ENCODE measurements around the gene TICAM1.
"Not testable (repeated sequence)": the region's sequence is repeated elsewhere in the genome, so short reads cannot be mapped to it uniquely, and the experiment has no call there.

Gene TICAM1

DNA sequence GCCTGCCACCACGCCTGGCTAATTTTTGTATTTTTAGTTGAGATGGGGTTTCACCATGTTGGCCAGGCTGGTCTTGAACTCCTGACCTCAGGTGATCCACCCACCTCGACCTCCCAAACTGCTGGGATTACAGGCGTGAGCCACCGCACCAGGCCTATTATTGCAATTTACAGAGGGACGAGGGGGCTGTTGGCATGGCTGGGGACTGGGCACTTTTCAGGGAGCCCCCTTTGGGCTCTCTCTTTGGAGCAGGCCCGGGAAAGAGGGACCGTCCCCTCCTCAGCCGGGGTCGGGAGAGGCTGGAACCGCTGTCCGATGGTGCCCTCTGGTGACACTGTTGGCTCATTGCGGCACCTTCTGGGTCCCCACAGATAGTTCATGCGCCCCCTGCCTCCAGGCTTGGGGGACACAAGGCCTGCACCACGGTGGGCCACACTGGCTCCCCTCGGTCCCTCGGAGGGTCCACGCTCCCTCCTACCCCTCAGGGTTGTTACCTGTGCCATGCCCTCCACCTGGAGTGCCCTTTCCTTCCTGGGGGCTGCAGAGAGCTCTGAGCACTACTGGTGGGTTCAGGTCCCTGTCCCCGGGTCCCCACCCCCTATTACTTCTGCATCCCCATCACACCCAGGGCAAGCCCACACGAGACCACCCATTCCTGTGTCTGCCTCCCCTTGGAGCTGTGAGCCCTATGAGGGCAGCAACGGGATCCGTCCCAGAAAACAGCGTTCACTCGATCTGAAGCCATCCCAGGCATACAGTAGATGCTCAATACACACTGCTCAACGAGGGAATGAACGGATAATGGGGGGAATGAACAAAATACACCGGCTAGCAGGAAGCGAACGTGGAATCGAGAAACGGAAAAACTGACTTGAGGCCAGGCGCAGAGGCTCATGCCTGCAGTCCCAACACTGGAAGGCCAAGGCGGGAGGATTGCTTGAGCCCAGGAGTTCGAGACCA is 27.5 kb downstream of the TICAM1 start:
- peak; percentile 55 for DNase-seq (ENCODE audit: low read depth)

DNA sequence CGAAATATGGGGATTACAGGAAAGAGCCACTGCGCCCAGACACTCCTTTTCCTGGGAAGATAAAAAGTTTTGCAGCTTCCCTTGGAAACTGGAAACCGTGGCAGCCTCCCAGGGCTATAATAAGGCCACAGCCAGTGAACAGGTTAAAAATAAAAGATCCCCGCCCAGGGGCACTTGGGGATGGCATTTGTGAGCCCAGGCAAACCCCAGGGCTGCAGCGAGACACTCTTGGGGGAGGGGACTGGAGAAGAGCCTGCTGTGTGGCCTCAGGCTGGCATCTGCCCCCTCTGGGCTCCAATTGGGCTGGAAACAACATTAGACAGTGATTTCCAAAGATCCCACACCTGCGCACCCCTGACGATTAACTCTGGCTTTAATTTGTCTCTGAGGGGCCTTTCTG is 28.8 kb downstream of the TICAM1 start:
- no peak for DNase-seq (ENCODE audit: low read depth)

DNA sequence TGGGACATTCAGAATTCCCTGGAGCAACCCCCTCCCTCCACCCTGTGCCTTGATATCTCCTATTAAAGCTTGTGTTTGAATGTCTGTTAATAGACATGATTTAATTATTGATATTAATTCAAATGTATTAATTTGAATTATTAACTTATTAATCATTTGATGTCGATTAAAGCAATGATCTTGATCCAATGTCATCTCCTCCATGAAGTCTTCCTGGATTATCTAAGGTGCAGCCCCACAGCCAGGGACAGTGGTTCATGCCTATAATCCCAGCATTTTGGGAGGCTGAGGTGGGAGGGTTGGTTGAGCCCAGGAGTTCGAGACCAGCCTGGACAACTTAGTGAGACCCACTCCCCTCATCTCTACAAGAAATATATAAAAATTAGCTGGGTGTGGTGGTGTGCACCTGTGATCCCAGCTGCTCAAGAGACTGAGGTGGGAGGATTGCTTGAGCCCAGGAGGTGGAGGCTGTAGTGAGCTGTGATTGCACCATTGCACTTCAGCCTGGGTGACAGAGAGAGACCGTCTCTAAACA is 30.4 kb downstream of the TICAM1 start:
- DNase-seq (ENCODE audit: low read depth): no peak

DNA sequence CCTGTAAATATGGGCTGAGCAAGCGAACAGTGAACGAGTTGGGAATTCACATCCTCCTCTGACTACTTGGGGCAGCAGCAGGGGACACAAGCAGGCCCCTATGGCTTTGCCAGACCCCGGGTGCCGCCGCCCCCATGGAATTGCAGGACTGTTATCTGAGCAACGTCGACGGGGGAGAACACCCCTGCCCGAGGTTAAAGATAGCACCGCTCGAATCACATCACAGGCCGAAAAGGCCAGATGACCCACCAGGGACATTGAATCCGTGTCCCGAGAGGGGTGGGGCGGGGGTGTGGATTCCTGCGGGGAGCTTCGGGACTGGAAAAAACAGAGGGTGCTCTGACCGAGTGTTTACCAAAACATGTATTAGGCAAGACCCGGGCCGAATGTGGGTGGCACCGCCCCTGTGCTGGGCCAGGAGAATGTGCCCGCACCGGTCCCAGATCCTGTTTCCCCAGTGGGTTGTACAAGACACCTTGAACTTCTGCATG is 30.9 kb downstream of the TICAM1 start:
- no peak for DNase-seq (ENCODE audit: low read depth)

DNA sequence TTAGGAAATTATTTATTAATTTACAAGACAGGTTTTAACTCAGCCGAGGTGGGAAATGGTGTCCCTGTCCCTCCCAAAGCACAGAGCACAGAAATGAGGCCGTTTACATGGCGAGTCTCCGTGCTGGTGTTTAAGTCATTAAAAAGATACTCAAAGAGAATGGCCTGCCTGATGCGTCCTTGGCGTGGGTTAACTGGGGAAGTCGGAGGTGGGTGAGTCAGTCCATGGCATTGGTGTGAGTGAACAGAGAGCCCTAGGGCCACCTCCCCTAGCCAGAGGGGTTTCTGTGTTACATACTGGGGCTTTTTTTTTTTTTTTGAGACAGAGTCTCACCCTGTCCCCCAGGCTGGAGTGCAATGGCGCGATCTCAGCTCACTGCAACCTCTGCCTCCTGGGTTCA is 36.1 kb downstream of the TICAM1 start:
- DNase-seq (ENCODE audit: low read depth): no peak

DNA sequence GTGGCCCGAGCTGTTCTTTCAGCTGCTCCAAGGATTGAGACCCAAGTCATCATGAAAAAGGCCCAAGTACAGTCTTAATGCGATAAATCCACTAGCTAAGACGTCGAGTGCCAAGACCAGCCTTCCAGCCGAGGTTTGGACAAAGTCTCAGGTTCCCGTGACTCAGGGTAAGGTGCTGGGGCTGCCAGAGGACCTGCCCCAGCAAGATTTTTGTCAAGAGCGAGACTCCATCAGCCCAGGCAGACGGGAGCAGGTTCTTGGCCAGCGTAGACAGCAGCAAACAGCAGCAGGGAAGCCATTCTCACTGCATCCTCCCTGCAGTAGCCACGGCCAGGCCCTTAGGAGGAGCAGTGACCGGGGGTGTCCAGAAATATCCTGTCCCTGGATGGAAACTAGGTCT is 36.5 kb downstream of the TICAM1 start:
- DNase-seq (ENCODE audit: low read depth): no peak

DNA sequence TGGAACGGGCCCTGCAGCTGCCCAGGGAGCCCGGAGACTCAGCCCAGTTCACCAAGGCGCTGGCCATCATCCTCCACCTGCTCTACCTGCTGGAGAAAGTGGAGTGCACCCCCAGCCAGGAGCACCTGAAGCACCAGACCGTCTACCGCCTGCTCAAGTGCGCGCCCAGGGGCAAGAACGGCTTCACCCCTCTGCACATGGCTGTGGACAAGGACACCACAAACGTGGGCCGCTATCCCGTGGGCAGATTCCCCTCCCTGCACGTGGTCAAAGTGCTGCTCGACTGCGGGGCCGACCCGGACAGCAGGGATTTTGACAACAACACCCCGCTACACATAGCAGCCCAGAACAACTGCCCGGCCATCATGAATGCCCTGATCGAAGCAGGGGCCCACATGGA is 38.2 kb downstream of the TICAM1 start:
- DNase-seq (ENCODE audit: low read depth): not testable (repeated sequence)

DNA sequence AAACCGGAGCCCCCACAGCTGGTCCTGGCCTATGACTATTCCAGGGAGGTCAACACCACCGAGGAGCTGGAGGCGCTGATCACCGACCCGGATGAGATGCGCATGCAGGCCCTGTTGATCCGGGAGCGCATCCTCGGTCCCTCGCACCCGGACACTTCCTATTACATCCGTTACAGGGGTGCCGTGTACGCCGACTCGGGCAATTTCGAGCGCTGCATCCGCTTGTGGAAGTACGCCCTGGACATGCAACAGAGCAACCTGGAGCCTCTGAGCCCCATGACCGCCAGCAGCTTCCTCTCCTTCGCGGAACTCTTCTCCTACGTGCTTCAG is 38.7 kb downstream of the TICAM1 start:
- DNase-seq (ENCODE audit: low read depth): not testable (repeated sequence)

DNA sequence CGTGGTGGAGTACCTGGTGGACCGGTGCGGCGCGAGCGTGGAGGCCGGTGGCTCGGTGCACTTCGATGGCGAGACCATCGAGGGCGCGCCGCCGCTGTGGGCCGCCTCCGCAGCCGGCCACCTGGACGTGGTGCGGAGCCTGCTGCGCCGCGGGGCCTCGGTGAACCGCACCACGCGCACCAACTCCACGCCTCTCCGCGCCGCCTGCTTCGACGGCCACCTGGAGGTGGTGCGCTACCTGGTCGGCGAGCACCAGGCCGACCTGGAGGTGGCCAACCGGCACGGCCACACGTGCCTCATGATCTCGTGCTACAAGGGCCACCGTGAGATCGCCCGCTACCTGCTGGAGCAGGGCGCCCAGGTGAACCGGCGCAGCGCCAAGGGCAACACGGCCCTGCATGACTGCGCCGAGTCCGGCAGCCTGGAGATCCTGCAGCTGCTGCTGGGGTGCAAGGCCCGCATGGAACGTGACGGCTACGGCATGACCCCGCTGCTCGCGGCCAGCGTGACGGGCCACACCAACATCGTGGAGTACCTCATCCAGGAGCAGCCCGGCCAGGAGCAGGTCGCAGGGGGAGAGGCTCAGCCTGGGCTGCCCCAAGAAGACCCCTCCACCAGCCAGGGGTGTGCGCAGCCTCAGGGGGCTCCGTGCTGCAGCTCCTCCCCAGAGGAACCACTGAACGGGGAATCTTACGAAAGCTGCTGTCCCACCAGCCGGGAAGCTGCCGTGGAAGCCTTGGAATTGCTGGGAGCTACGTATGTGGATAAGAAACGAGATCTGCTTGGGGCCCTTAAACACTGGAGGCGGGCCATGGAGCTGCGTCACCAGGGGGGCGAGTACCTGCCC is 39.3 kb downstream of the TICAM1 start:
- not testable (repeated sequence) for DNase-seq (ENCODE audit: low read depth)

DNA sequence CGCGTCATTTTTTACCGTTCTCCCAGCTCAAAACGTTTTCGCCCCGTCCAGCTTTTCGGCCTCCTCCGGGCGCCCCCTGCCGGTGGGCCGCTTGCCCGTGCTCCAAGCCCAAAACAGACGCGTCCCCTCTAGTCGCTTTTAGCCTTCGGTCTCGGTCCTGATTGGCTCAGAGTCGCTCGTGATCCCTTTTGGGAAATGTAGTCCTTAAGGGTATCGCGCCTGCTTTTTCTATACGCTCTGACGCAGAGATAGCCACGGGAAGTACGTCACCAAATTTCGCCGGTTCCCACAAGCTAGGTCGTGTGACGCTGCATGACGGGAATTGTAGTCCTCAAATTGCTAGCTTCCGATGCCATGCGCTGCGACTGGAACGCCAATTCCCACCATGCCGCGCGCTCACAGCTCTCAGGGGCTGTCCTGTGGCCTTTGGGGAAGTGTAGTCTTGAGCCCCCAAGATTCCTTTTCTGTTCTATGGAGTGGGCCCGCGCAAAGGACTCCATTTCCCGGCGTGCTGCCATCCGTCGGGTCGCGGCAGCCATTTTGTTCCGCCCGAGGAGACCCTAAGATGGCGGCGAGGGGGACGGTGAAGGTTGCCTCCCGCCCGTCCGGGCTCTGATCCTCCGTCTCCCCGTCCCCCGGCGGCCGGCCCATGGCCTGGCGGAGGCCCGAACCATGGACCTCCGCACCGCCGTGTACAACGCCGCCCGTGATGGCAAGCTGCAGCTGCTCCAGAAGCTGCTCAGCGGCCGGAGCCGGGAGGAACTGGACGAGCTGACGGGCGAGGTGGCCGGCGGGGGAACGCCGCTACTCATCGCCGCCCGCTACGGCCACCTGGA is 40.1 kb downstream of the TICAM1 start, which contains the start of gene FEM1A:
TSS of gene FEM1A (plus strand) at position 552 of the 836 bp plus-strand sequence. CDS start at position 673, 121 bp downstream.
- DNase-seq (ENCODE audit: low read depth): peak; percentile 99

DNA sequence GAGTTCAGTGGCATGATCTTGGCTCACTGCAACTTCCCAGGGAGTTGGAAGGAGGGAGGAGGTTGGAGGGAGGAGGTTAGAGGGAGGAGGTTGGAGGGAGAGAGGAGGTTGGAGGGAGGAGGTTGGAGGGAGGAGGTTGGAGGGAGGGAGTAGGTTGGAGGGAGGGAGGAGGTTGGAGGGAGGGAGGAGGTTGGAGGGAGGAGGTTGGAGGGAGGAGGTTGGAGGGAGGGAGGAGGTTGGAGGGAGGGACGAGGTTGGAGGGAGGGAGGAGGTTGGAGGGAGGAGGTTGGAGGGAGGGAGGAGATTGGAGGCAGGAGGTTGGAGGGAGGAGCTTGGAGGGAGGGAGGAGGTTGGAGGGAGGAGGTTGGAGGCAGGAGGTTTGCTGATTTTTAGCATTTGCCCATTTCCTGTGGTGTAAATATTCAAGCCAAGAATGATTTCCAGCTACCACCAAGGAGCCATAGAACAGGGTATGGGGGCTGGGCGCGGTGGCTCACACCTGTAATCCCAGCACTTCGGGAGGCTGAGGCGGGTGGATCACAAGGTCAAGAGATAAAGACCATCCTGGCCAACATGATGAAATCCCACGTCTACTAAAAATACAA is 45.0 kb downstream of the TICAM1 start:
- DNase-seq (ENCODE audit: low read depth): not testable (repeated sequence)

DNA sequence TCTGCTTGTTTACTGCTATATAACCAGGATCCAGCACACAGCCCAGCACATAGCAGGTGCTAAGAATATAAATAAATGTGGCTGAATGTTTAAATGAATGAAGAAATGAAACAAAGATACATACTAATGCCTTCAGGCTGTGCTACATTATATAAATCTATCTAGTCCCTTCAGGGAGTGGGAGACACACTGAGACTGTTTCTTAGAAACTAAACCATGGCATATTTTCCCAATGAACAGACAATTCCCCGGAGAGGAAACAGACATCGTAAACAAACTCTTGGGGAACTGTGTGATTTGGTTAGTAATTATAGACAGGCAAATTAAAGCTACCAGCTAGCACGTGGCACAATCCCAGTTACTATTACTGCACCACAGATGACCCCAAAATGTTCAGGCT is 49.7 kb downstream of the TICAM1 start:
- no peak for DNase-seq (ENCODE audit: low read depth)

DNA sequence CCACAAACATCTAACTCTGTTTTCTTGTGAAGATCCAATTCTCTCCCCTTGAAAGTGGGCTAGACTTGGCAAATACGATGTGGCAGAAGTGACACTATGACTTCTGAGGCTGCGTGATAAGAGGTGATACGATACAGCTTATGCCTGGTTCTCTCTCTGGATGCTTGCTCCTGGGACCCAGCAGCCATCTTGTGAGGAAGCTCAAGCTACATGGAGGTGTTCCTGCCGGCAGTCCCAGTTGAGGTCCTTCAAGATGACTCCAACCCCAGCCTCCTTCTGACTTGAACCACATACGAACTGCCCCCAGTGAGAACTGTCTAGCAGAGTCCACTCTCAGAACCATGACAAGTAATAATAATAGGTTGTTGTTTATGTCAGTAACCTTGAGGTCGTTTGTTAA is 50.7 kb downstream of the TICAM1 start:
- DNase-seq (ENCODE audit: low read depth): no peak

DNA sequence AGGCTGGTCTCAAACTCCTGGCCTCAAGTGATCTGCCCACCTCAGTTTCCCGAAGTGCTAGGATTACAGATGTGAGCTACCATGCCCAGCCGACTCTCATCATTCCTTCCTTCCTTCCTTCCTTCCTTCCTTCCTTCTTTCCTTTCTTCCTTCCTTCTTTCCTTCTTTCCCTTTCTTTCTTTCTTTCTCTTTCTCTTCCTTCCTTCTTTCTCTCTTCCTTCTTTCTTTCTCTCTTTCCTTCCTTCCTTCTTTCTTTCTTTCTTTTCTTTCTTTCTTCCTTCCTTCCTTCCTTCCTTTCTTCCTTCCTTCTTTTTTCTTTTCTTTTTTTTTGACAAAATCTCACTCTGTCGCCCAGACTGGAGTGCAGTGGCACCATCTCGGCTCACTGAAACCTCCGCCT is 53.4 kb downstream of the TICAM1 start:
- DNase-seq (ENCODE audit: low read depth): not testable (repeated sequence)

DNA sequence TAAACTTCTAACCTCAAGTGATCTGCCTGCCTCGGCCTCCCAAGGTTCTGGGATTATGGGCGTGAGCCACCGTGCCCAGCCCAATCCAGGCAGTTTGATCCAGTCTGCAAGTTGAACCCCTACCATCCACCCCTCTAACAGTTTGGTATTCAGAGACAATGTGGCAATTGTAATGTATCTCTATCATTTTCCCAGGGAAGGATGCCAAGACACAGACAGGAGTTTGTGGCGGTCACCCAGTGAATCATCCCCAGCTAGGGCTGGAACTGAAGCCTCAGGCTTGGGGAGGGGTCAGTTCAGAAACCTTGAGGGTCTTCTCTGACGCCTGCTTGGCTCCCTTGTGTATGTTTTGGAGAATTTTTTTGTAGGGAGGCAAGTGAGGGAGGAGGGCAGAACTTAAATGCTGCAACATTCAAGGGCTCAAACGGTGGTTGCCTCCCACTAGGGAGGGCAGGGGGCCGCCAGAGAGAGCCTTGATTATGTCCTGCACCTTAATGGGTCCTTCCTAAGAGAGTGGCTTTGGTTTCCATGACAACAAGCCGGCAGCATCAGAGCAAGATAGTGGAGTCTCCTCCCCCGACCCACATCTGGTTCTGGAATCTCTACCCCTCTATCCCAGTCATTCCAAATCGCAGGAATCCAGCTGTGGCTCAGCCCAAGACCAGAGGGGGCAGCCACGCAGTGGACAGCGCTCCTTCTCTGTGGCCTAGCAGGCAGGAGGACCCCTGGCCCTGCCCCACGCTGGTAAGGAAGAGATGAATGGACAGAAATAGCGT is 54.9 kb downstream of the TICAM1 start:
- DNase-seq (ENCODE audit: low read depth): no peak

DNA sequence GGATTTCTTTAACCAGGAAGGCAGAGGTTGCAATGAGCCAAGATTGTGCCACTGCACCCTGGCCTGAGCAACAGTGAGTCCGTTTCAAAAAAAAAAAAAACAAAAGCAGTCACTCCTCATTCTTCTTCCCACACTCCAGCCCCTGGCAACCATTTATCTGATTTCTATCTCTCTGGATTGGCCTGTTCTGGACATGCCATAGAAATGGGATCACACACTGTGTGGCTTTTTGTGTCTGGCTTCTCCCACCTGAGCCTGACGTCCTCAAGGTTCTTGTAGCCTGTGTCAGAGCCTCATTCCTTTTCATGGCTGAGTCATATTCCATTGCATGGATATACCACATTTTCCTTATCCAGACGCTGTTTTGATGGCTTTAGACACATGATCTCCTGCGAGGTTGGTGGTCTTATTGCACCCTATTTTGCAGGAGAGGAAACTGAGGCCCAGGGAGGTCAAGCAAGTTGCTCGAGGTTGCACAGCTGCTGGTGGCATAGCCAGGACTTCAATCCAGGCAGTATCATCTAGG is 55.8 kb downstream of the TICAM1 start:
- no peak for DNase-seq (ENCODE audit: low read depth)

DNA sequence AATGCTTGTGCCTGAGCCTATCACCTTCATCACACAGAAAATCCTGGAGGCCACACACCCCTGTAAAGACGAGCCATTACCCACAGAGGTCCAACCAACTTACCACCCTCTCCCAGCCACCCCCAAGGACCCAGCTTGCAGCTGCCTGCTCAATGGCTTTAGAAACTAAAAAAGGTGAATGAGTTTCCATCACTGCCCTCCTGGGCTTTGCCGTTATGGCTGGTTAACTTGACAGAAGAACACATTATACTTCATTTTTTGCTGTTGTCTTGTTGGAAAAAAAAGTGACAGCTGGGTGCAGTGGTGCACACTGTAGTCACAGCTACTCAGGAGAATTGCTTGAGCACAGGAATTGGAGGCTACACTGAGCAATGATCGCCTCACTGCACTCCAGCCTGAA is 57.4 kb downstream of the TICAM1 start:
- DNase-seq (ENCODE audit: low read depth): no peak

DNA sequence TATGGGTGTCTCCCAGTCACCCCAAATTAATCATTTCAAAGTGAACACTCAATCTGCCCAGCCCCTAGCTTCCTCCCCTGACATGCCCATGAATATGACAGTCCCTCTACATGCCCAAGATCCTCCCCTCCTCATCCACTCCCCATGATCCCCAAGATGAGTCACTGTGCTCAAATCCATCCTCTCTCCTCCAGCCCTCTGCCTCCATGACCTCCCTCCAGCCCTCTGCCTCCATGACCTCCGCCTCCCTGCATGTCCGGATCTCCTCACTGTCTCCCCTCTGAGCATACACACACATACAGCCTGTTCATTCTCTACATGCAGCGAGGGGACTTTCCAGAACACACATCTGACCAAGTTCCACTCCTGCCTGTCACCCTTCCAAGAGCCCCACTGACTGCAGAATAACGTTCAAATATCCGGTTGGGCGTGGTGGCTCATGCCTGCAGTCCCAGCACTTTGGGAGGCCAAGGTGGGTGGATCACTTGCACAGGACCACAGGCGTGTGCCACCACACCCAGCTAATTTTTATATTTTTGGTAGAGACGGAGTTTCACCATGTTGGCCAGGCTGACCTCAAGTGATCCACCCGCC is 58.4 kb downstream of the TICAM1 start:
- no peak for DNase-seq (ENCODE audit: low read depth)

DNA sequence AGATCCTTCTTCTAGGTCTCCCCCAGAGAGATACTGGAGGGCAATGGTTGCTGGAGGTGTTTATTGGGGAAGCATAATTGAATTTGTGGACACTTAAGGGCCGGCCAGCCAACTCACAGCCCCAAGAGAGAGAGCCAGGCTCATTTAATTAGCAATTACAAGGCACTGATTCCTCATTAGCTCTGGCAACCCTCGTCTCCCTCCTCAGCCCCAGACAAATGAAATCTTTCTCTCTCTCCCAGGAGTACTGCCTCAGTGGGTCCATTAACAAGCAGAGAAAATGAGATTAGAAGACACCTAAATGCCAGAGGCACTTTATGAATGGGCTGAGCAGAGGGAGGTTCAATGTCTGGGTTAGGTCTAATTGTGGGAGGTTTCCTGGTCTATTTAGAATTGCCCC is 58.9 kb downstream of the TICAM1 start:
- DNase-seq (ENCODE audit: low read depth): no peak

All from activated T-cell treated with anti-CD3 and anti-CD28 coated beads for 24 hours (primary cell).